ENCODE data around the gene ASB6.
"Not testable (repeated sequence)": the region's sequence is repeated elsewhere in the genome, so short reads cannot be mapped to it uniquely, and the experiment has no call there.

Gene ASB6

GRCh38 chr9:129604056-129604765 is 37.7 kb downstream of the ASB6 start:
- no peak for DNase-seq

DNA sequence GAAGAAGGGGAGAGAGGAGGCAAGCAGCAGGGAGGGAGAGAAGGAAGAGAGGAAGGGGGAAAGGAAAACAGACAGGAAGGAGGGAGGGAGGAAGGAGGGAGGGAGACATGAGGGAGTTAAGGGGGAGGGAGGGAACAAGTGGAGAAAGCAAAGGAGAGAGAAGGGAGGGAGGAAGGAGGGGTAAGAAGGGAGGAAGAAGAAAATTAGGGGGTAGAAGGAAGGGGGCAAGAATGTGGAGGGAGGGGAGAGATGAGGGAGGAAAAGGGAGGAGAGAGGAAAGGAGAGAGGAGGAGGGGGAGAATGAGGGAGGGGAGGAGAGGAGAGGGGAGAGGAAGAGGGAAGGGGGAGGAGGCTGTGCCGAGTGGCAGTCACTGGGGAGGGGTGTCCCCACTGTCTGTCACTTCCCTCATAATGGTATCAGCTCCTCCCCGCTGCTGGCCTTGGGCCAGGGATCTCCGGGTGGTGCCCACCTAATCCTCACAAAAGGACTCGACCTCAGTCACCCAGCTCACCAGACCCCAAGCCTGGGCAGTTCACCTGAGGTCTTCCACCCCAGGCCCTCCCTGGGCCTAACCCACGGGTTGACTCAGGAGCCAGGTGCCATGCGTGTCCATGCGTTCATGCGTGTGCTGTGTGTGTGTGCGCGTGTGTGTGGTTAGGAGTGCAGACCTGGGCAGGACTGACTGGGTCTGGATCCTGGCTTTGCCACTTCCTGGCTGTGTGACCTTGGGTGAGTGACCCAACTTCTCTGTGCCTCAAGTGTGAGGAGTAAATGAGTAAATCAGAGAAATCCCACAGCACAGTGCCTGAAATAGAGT is 39.1 kb downstream of the ASB6 start:
- DNase-seq = peak; percentile 59

GRCh38 chr9:129601082-129601674 is 40.8 kb downstream of the ASB6 start:
- no peak for DNase-seq

DNA sequence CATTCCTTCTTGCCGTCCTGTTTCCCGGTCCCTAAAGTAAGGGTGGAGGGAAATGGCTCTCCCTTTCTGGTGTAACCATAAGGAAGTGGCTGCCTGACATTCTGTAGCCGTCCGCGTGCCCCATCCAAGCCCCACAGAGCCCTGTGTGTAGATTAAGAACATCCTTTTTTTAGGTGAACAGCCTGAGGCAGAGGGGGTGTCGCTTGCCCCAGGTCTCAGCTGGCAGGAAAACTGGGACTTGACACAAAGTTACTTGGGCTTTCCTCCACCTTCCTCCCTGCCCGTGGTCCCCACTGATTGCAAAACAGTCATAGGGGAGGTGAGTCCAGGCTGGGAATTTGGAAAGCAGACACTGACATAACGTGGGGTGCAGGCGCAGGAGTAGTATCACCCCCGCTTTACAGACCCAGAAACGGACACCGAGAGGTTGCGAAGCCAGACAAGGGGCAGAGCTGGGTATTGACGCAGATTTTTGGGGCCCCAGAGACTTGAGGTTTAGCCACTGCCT is 43.8 kb downstream of the ASB6 start:
- no peak for DNase-seq

- DNase-seq = no peak
These were observed 44.4 kb downstream of the ASB6 start for GRCh38 chr9:129597355-129598088.

GRCh38 chr9:129596541-129597331 is 45.2 kb downstream of the ASB6 start:
- no peak for DNase-seq

DNA sequence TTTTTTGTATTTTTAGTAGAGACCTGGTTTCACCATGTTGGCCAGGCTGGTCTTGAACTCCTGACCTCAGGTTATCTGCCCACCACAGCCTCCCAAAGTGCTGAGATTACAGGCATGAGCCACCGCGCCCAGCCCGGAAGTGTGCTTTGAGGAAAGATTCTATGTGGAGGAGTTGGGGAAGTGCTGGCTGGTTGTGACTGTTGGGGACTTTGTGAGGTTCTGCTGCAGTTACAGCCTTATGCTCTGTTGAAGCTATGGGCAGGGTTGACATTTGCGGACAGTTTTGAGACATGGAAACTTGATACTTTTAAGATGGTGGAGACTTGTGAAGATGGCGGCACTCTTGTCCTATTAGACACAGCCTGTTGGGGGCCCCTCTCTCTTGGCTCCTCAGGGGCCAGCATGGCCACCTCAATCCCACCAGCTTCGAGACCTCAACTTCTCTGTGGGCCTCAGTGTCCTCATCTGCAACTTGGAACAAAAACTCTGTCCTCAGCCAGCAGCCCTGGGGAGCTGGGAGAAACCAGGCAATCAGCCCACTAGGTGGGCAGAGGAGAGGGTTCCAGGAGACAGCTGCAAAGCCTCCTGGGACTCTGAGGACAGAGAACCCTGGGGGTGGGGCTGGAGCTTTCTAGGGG is 45.9 kb downstream of the ASB6 start:
- peak; percentile 85 for DNase-seq

GRCh38 chr9:129595311-129595741 is 46.6 kb downstream of the ASB6 start:
- no peak for DNase-seq

DNA sequence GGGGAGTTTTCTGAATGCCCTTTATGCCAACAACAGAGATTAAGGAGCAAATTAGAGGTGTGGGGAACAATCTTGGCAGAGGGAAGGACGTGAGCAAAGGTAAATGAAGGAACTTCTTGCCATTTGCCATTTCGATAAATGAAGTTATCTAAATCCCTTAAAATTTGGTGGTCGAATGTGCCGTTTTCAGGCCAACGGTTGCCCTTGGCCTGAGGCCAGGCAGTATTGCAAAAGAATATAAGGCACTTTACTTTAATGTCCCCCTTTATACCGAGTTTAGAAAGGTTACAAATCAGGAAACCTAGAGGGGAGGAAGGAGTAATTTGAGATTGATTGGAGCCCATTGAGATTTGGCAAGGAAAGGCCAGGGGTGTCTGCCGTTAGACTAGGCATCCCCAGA is 47.3 kb downstream of the ASB6 start:
- DNase-seq = no peak

- DNase-seq = not testable (repeated sequence)
These were observed 49.2 kb downstream of the ASB6 start for GRCh38 chr9:129592790-129593189.

DNA sequence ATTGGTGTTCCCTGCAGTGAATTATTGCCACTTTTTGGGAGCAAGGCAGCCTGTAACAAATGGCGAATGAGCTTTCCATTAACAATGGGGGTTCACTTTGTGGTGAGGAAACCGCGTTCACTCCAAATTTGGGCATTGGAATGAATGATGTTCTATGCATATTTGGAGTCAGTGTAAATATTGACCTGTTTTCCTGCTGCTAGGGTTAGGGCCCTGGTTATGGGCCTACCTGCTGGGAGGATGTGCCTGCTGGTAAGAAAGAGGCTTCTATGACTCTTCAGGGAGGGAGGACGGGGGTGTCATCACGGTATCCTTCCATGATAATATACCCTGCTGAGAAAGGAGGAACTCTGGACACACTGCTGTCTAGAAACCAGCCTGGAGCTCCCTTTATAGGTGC is 50.0 kb downstream of the ASB6 start:
- DNase-seq = no peak

DNA sequence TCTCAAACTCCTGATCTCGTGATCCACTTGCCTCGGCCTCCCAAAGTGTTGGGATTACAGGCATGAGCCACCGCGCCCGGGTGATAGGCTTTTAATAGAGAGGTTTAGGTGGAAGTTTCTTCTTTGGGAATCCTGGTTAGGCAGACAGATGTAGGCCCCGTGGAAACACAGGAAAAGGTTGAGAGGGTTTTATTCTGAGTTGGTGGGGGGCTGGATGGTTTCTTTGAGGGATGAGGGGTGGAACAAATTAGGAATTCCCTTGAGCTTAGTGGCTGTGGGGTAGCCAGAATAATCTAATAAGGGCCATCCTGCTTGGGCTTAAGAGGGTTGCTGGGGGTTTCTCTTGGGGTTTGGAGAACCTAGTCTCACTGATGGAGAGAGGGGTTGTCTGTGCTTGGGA is 51.5 kb downstream of the ASB6 start:
- DNase-seq = no peak

DNA sequence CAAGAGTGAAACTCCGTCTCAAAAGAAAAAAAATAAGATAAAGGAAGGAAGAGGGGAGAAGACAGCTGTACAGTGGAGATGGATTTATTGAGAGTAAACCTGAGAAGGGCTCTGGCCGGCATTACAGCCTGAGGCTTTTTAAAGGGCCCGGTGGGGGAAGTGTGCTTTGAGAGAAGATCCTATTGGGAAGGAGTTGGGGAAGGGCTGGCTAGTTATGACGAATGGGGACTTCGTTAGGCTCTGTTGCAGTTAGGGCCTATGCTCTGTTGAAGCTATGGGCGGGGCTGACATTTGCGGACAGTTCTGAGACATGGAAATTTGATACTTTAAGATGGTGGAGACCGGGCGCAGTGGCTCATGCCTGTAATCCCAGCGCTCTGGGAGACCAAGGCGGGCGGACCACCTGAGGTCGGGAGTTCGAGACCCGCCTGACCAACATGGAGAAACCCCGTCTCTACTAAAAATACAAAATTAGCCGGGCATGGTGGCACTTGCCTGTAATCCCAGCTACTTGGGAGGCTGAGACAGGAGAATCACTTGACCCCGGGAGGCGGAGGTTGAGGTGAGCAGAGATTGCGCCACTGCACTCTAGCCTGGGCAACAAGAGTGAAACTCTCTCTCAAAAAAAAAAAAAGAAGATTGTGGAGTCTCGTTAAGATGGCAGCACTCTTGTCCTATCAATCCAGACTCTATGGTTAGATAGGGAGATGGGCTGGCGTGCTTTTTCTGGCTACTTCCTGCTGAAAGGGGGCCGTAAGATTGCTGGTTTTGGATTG is 54.3 kb downstream of the ASB6 start:
- DNase-seq = no peak

- DNase-seq = no peak
These were observed 55.3 kb downstream of the ASB6 start for GRCh38 chr9:129586685-129587084.

DNA sequence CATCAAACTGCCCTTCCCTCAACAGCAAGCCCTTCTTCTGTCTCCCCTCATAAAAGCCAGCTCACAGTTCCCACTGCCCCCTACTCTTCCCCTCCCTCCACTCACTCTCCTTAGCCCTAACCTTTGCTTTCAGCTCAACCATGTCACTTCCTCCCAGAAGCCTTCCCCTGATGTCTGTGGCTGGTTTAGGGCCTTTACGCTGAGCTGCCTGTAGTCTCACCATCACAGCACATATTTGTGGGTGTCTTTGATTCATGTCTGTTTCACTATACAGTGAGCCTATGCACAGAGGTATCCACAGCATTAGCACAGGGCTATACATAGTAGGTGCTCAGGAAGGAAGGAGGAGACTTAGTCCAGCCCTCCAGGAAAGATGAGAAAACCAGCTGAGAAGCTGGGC is 55.7 kb downstream of the ASB6 start:
- no peak for DNase-seq

DNA sequence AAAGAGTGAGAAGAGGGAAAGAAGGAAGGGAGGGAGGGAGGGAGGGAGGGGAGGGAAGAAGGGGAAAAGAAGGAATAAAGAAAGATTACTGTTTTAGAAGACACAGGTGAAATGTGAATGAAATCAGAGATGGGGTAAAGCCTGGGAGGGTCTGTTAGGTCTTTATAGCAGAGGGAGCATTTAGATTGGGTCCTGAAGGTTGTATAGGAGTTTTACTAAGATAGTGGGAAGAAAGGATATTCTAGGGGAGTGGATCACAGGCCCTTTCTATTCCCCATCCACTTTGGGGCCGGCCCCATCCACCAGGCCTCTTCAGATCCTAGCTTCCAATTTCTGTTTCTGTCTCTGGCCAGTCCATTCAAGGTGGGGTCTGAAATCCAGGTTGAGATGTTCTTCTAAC is 56.6 kb downstream of the ASB6 start:
- no peak for DNase-seq

Data from hematopoietic multipotent progenitor cell treated with erythropoietin and hydrocortisone succinate and interleukin-3 and kit ligand, for 4 days (in vitro differentiated cells).